Stimulated activated naive CD8-positive, alpha-beta T cell treated with anti-CD3 and anti-CD28 coated beads, Interleukin-15, Interleukin-2, amounts not matched to agents 100 ng/mL and 50 ng/mL, for 24 hours (primary cell): ENCODE data around the gene WRAP73.

Experiments
- H3K27ac Mint-ChIP-seq: one replicate; pipeline ENCODE4 v1.8.0; 2021; ENCODE audit warnings: mild to moderate bottlenecking, mixed read lengths
- H3K27me3 Mint-ChIP-seq: one replicate; pipeline ENCODE4 v1.8.0; 2021; ENCODE audit warnings: mixed read lengths
- H3K36me3 Mint-ChIP-seq: one replicate; pipeline ENCODE4 v1.8.0; 2021; ENCODE audit warnings: low read depth, mixed read lengths
- H3K4me1 Mint-ChIP-seq: one replicate; pipeline ENCODE4 v1.8.0; 2021; ENCODE audit warnings: low read depth, mixed read lengths
- H3K4me3 Mint-ChIP-seq: one replicate; pipeline ENCODE4 v1.8.0; 2021; ENCODE audit warnings: mild to moderate bottlenecking, mixed read lengths
- H3K9me3 Mint-ChIP-seq: one replicate; pipeline ENCODE4 v1.8.0; 2021; ENCODE audit warnings: mixed read lengths

The WRAP73 gene

GRCh38 chr1:3636531-3636930 lies 13.4 kb downstream of the WRAP73 start:
- Mint-ChIP-seq H3K4me3 (no peak overlapping the region), H3K36me3 (peaks cover 42% of the 10 kb centered on the region), H3K9me3 (no peaks in the 10 kb centered on the region), H3K27ac (no peak overlapping the region), H3K4me1 (no peaks in the 10 kb centered on the region), H3K27me3 (no peaks in the 10 kb centered on the region)

DNA sequence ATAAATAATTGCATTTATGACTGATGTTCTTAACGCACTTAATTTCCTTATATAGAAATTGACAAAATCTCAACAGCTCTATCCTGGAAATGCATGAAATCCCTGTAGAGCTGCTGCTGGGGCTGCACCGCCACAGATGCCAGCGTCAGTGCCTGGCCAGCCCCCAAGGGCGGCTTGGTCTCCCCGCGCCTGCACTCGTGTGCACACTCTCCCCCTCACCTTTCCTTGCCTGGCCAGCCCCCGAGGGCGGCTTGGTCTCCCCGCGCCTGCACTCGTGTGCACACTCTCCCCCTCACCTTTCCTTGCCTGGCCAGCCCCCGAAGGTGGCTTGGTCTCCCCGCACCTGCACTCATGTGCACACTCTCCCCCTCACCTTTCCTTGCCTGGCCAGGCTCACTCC lies 13.8 kb downstream of the WRAP73 start:
- H3K9me3 Mint-ChIP-seq = no peaks in the 10 kb centered on the region

DNA sequence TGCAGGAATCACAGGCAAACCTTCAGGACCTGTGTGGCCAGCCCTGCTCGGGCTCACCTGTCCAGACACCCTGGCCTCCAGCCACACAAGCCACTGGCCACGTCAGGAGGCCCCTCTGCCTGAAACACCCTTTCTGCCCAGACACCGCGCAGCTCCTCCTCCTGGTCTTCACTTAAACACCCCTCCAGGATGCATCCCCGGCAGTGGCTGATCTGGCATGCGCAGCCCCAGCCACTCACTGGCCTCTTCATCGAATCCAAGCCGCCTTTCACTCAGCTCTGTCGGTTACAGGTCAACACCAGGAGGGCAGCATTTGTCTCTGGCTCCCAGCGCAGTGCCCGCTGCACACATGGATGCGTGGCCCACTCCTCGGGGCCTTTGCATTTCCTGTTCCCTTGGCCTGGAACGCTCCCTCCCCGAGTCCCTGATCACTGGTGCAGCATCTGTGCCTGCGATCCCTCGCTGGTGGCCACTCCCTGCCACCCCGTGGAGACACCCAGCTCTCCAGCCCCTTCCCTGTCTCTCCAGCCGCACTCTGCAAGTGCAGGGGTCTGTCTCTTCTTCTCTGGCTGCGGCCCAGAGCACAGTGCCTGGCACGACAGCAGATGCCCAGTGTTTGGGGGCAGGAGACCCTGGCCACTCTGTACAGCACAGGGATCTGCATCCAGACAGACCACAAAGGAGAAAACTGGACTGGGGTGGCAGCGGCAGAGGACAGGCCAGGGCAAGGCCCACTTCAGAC lies 15.7 kb downstream of the WRAP73 start:
- Mint-ChIP-seq H3K27ac (no peak overlapping the region), H3K27me3 (no peaks in the 10 kb centered on the region), H3K36me3 (peaks cover 43% of the 10 kb centered on the region)

More for the DNA sequence above, 13.8 kb downstream of the WRAP73 start:
- no peak overlapping the region for H3K27ac Mint-ChIP-seq
- peaks cover 41% of the 10 kb centered on the region for H3K36me3 Mint-ChIP-seq
- no peak overlapping the region for H3K4me3 Mint-ChIP-seq
- no peaks in the 10 kb centered on the region for H3K27me3 Mint-ChIP-seq
- no peaks in the 10 kb centered on the region for H3K4me1 Mint-ChIP-seq

DNA sequence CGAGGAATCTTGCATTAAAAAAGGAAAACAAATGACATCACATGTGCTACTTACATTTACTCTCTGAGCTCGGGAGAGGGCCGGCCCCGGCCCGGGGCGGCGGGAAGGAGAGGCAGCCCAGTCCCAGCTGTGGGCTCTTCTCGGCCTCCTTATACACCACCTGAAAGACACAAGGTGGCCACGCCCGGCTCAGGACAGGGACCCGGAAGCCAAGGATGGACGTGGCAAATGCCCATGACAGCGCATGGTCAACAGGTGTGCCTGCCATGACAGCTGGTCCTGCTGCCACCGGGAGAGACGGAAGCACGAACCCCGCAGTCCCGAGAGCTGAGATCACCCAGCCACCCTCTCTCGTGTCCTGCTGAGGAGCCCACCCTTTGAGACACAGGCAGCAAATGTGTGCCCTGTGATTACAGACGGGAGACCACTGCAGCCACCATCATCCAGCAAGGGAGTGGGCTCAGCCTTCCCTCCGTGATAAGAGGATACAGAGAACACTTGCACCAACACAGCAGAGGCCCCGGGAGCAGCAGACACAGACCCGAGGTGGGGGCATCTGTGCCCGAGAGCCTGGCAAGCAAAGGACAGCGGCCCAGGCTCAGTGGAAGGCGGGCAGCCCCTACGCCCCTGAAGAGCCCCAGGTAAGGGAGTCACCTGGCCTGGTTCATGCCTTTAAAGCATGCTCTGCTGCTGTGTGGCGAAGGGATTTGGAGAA lies 16.4 kb downstream of the WRAP73 start:
- Mint-ChIP-seq H3K9me3 (no peaks in the 10 kb centered on the region), H3K27ac (no peak overlapping the region), H3K36me3 (peaks cover 45% of the 10 kb centered on the region), H3K27me3 (no peaks in the 10 kb centered on the region), H3K4me3 (no peak overlapping the region), H3K4me1 (no peaks in the 10 kb centered on the region)

More for the DNA sequence above, 15.7 kb downstream of the WRAP73 start:
- Mint-ChIP-seq H3K4me3 (no peak overlapping the region), H3K9me3 (no peaks in the 10 kb centered on the region), H3K4me1 (no peaks in the 10 kb centered on the region)

- Mint-ChIP-seq H3K9me3 (no peaks in the 10 kb centered on the region), H3K4me1 (no peaks in the 10 kb centered on the region), H3K27ac (no peak overlapping the region), H3K4me3 (no peak overlapping the region), H3K27me3 (no peaks in the 10 kb centered on the region), H3K36me3 (peaks cover 38% of the 10 kb centered on the region)
Measured at GRCh38 chr1:3632716-3633343, 17.1 kb downstream of the WRAP73 start.

- Mint-ChIP-seq H3K27ac (no peak overlapping the region), H3K4me1 (no peaks in the 10 kb centered on the region), H3K36me3 (peaks cover 35% of the 10 kb centered on the region), H3K27me3 (no peaks in the 10 kb centered on the region), H3K9me3 (no peaks in the 10 kb centered on the region), H3K4me3 (no peak overlapping the region)
Measured at GRCh38 chr1:3632298-3632697, 17.6 kb downstream of the WRAP73 start.

GRCh38 chr1:3631320-3632260 lies 18.3 kb downstream of the WRAP73 start:
- H3K4me3 Mint-ChIP-seq = no peak overlapping the region
- H3K27me3 Mint-ChIP-seq = no peaks in the 10 kb centered on the region
- no peak overlapping the region for H3K27ac Mint-ChIP-seq
- no peaks in the 10 kb centered on the region for H3K4me1 Mint-ChIP-seq
- H3K36me3 Mint-ChIP-seq = peaks cover 29% of the 10 kb centered on the region
- no peaks in the 10 kb centered on the region for H3K9me3 Mint-ChIP-seq

DNA sequence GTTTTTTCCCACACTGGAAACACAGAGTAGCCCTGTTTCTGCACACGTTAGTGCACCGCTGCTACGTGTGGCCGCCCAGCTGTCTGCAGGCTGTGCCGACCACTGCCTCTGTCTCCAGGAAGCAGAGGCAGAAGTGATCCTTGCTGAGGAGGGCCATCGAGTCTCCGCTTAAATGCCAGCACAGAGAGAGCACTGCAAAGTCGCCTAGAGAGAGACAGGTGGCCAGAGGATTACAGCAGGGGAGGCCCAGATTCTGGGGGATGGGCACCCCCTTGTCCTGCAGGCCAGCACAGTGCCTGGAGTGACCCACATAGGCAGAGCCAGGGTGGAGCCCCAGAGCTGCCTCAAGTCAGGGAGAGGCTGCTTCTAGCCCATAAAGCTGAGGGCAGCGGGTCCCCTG lies 19.0 kb downstream of the WRAP73 start:
- no peaks in the 10 kb centered on the region for H3K9me3 Mint-ChIP-seq
- H3K4me1 Mint-ChIP-seq = peaks cover 4% of the 10 kb centered on the region
- H3K36me3 Mint-ChIP-seq = peaks cover 26% of the 10 kb centered on the region
- no peak overlapping the region for H3K4me3 Mint-ChIP-seq
- H3K27ac Mint-ChIP-seq = no peak overlapping the region
- H3K27me3 Mint-ChIP-seq = no peaks in the 10 kb centered on the region

DNA sequence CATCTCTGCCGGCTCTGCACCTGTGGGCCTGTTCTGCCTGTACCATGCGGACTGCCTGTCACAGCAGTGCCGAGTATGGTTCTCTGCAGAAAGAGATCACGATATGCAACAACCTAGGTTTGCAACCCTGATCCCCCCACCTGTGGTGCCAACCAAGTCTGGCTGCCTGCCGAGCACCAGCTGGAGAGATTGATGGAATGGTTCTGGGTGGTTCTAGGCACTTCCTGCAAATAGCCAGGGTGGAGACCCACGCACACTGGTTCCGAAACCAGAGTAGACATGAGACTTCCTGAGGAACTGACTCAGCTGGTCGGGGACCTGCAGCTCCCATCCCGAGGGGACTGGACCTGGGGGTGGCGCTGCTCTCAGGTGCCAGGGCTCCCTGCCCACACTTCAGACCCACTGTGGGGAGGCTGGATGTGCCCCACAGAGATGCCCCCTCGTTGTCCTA lies 19.7 kb downstream of the WRAP73 start:
- Mint-ChIP-seq H3K4me1 (peaks cover 8% of the 10 kb centered on the region), H3K36me3 (peaks cover 21% of the 10 kb centered on the region), H3K27ac (no peak overlapping the region), H3K4me3 (no peak overlapping the region), H3K9me3 (no peaks in the 10 kb centered on the region), H3K27me3 (no peaks in the 10 kb centered on the region)

DNA sequence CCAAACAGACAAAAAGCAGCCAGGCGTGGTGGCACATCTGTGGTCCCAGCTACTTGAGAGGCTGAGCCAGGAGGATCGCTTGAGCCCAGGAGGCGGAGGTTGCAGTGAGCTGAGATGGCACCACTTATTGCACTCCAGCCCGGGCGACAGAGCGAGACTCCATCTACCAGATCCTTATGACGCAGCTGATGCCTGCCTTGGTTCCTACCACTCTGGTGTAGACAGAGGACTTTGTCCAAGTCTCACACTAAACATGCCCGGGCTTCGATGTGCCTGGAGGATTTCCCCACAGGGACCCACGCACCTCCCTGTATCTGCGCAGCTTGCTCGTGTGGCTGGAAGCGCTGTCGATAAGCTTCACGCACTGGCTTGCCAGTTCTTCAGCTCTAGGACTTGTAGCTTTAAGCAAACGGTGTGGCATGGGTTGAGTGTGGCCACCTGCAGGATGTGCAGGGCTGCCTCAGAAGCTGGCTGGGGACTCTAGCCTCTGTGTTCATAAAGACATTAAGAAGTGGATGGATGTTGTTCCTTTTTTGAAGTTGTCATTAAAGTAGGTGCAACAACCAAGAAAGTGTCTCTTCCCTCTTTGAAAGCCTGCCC lies 20.2 kb downstream of the WRAP73 start:
- Mint-ChIP-seq H3K27me3 (no peaks in the 10 kb centered on the region), H3K4me3 (no peak overlapping the region), H3K36me3 (peaks cover 16% of the 10 kb centered on the region), H3K4me1 (peaks cover 9% of the 10 kb centered on the region), H3K9me3 (no peaks in the 10 kb centered on the region), H3K27ac (no peak overlapping the region)

- H3K36me3 Mint-ChIP-seq = peaks cover 10% of the 10 kb centered on the region
- no peak overlapping the region for H3K4me3 Mint-ChIP-seq
- no peaks in the 10 kb centered on the region for H3K27me3 Mint-ChIP-seq
- peaks cover 22% of the 10 kb centered on the region for H3K4me1 Mint-ChIP-seq
- H3K9me3 Mint-ChIP-seq = no peaks in the 10 kb centered on the region
- H3K27ac Mint-ChIP-seq = no peak overlapping the region
Measured at GRCh38 chr1:3628445-3628844, 21.5 kb downstream of the WRAP73 start.

DNA sequence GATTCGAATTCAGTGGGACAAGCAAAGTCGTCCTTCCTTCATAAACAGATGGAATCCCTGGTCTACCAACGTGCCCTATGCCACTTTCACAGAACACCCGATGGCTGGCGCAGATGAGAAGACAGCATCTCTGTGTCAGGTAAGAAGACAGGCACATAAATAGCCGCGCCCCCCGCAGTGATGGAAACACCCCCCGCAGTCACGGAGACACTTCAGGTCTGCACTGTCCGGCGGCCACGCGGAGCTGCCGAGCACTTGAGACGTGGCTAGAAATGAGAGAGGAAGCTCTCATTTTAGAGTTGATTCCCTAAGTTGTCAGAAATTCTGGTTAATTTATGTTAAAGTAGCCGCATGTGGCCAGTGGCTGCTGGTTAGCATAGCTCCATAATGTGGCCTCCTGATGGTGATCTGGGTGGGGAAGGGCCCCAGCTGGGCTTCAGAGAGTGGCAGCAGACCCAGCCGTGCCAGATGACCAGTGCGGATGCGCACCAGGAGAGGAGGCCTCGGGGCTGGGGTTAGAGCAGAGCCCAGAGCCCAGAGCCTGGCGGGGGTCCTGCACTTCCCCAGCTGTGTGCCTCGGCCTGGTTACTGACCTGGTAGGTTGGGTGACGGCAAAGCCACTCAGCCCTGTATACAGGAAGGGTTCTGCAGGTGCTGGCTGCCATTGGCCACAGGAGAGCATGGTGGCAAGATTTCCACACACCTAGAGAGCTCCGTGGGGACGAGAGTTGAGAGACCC lies 22.2 kb downstream of the WRAP73 start:
- Mint-ChIP-seq H3K36me3 (peaks cover 6% of the 10 kb centered on the region), H3K27ac (no peak overlapping the region)

GRCh38 chr1:3626025-3626424 lies 23.9 kb downstream of the WRAP73 start:
- Mint-ChIP-seq H3K27me3 (no peaks in the 10 kb centered on the region), H3K36me3 (peaks cover 4% of the 10 kb centered on the region), H3K27ac (no peak overlapping the region), H3K4me1 (peaks cover 29% of the 10 kb centered on the region), H3K4me3 (peak overlapping the region; percentile 77), H3K9me3 (no peaks in the 10 kb centered on the region)

More for the DNA sequence above, 22.2 kb downstream of the WRAP73 start:
- no peaks in the 10 kb centered on the region for H3K9me3 Mint-ChIP-seq
- peaks cover 29% of the 10 kb centered on the region for H3K4me1 Mint-ChIP-seq
- H3K27me3 Mint-ChIP-seq = no peaks in the 10 kb centered on the region
- H3K4me3 Mint-ChIP-seq = no peak overlapping the region
